DOHH2 (cell line): ENCODE measurements around the gene HAUS3.

Experiments used
- H3F3A ChIP-seq: fragments of 200-600 bp; sonication (generic), shearing (Covaris generic); 2 replicates; pipeline ENCODE4 v1.6.0; 2016; ENCODE audit warnings: antibody characterized with exemption, mild to moderate bottlenecking; ENCODE audit not compliant: control insufficient read depth, insufficient read depth
- H3K27ac ChIP-seq: fragments of 200-600 bp; sonication (generic); 2 replicates; pipeline ENCODE4 v1.5.1; 2014; ENCODE audit warnings: low read depth, mild to moderate bottlenecking, low read length, moderate library complexity
- H3K27me3 ChIP-seq: fragments of 200-600 bp; sonication (generic); 2 replicates; pipeline ENCODE4 v1.6.1; 2014; ENCODE audit warnings: mild to moderate bottlenecking, low read length, mixed read lengths; ENCODE audit not compliant: control insufficient read depth
- H3K36me3 ChIP-seq: fragments of 200-600 bp; sonication (generic); 2 replicates; pipeline ENCODE4 v1.6.1; 2014; ENCODE audit warnings: mild to moderate bottlenecking, low read length, moderate library complexity, mixed read lengths; ENCODE audit not compliant: control insufficient read depth
- H3K4me1 ChIP-seq: fragments of 200-600 bp; sonication (generic); 2 replicates; pipeline ENCODE4 v1.6.1; 2014; ENCODE audit warnings: mild to moderate bottlenecking, low read length, mixed read lengths; ENCODE audit not compliant: control insufficient read depth
- H3K4me2 ChIP-seq: fragments of 200-600 bp; sonication (generic); 2 replicates; pipeline ENCODE4 v1.6.0; 2014; ENCODE audit warnings: mild to moderate bottlenecking, low read length, moderate library complexity
- H3K4me3 ChIP-seq: fragments of 200-600 bp; sonication (generic); 2 replicates; pipeline ENCODE4 v1.5.1; 2014; ENCODE audit warnings: mild to moderate bottlenecking, low read length, mixed read lengths
- H3K79me2 ChIP-seq: fragments of 200-600 bp; sonication (generic); 2 replicates; pipeline ENCODE4 v1.6.1; 2014; ENCODE audit warnings: mild to moderate bottlenecking, low read length, mixed read lengths; ENCODE audit not compliant: control insufficient read depth
- H3K9me2 ChIP-seq: fragments of 200-600 bp; sonication (generic); replicated peaks from 2 replicates; pipeline ENCODE4 v1.6.1; 2014; ENCODE audit warnings: mild to moderate bottlenecking, low read length, mixed read lengths; ENCODE audit not compliant: control insufficient read depth
- H3K9me3 ChIP-seq: fragments of 200-600 bp; sonication (generic); 2 replicates; pipeline ENCODE4 v1.6.1; 2014; ENCODE audit warnings: antibody characterized with exemption, low read length, mixed read lengths; ENCODE audit not compliant: control insufficient read depth, insufficient read depth
- H4K20me1 ChIP-seq: fragments of 200-600 bp; sonication (generic); 2 replicates; pipeline ENCODE4 v1.6.0; 2014; ENCODE audit warnings: low read depth, mild to moderate bottlenecking, antibody characterized with exemption, low read length, moderate library complexity; ENCODE audit not compliant: control insufficient read depth, insufficient read depth
- CTCF ChIP-seq: fragments of 200-600 bp; sonication (generic); IDR thresholded peaks from one replicate; pipeline ENCODE4 v1.5.1; 2014; ENCODE audit warnings: antibody characterized with exemption, mild to moderate bottlenecking, low read depth, low read length; ENCODE audit not compliant: poor library complexity, severe bottlenecking
- EZH2phosphoT487 ChIP-seq: fragments of 200-600 bp; sonication (generic); IDR thresholded peaks from 2 replicates; pipeline ENCODE4 v1.6.1; 2017; ENCODE audit warnings: borderline replicate concordance, mild to moderate bottlenecking, antibody characterized with exemption, low read length, moderate library complexity, mixed read lengths

HAUS3 gene

GRCh38 chr4:2267841-2268240 lies 25.9 kb upstream of the HAUS3 start:
- H3K36me3 ChIP-seq: no peaks in the 10 kb centered on the region
- no peak for TF ChIP-seq CTCF
- TF ChIP-seq EZH2phosphoT487: no peak
- no peaks in the 10 kb centered on the region for H3K9me3 ChIP-seq
- H3K27me3 ChIP-seq: no peaks in the 10 kb centered on the region
- H3K4me3 ChIP-seq: no peak overlapping the region
- H3K4me1 ChIP-seq: peaks cover 16% of the 10 kb centered on the region
- no peaks in the 10 kb centered on the region for H3K9me2 ChIP-seq
- H3K79me2 ChIP-seq: no peaks in the 10 kb centered on the region
- no peaks in the 10 kb centered on the region for H3F3A ChIP-seq
- H3K4me2 ChIP-seq: no peak overlapping the region
- no peaks in the 10 kb centered on the region for H4K20me1 ChIP-seq
- H3K27ac ChIP-seq: no peak overlapping the region

GRCh38 chr4:2267320-2267811 lies 25.4 kb upstream of the HAUS3 start:
- Histone ChIP-seq H3K27me3 (no peaks in the 10 kb centered on the region), H3K36me3 (no peaks in the 10 kb centered on the region), H3K27ac (no peak overlapping the region), H3F3A (no peaks in the 10 kb centered on the region), H3K79me2 (no peaks in the 10 kb centered on the region), H3K4me2 (no peak overlapping the region), H3K4me3 (no peak overlapping the region), H3K9me2 (no peaks in the 10 kb centered on the region), H4K20me1 (no peaks in the 10 kb centered on the region), H3K4me1 (peaks cover 19% of the 10 kb centered on the region), H3K9me3 (no peaks in the 10 kb centered on the region)
- TF ChIP-seq CTCF (no peak), EZH2phosphoT487 (no peak)

GRCh38 chr4:2266821-2267220 lies 24.9 kb upstream of the HAUS3 start:
- TF ChIP-seq CTCF (no peak), EZH2phosphoT487 (no peak)
- Histone ChIP-seq H3K9me3 (no peaks in the 10 kb centered on the region), H3K4me3 (no peak overlapping the region), H3K79me2 (no peaks in the 10 kb centered on the region), H3K4me2 (no peak overlapping the region), H4K20me1 (no peaks in the 10 kb centered on the region), H3K27me3 (no peaks in the 10 kb centered on the region), H3K27ac (no peak overlapping the region), H3K9me2 (no peaks in the 10 kb centered on the region), H3F3A (no peaks in the 10 kb centered on the region), H3K36me3 (no peaks in the 10 kb centered on the region), H3K4me1 (peaks cover 19% of the 10 kb centered on the region)

GRCh38 chr4:2266181-2266580 lies 24.3 kb upstream of the HAUS3 start:
- H3K9me3 ChIP-seq: no peaks in the 10 kb centered on the region

More at GRCh38 chr4:2266181-2266580, 24.3 kb upstream of the HAUS3 start:
- H3F3A ChIP-seq: no peaks in the 10 kb centered on the region
- H3K9me2 ChIP-seq: no peaks in the 10 kb centered on the region
- H3K4me2 ChIP-seq: no peak overlapping the region
- no peaks in the 10 kb centered on the region for H3K27me3 ChIP-seq
- no peak overlapping the region for H3K27ac ChIP-seq
- no peak overlapping the region for H3K4me3 ChIP-seq
- H3K36me3 ChIP-seq: no peaks in the 10 kb centered on the region
- H3K79me2 ChIP-seq: no peaks in the 10 kb centered on the region
- TF ChIP-seq CTCF (no peak), EZH2phosphoT487 (no peak)
- peaks cover 19% of the 10 kb centered on the region for H3K4me1 ChIP-seq
- no peaks in the 10 kb centered on the region for H4K20me1 ChIP-seq
